Measurements from ENCODE around the gene PGAP6. TPM values are rescaled to one million over a fixed set of nuclear protein-coding genes. Genes with fewer than 3 reads are reported as not detected.

PGAP6 gene
- total and polyA plus RNA-seq, 9 of the 15 experiments (the other 6 are each of a cell fraction or from before 2014, with no cell fraction given): 0.45 to 50.2 (median 39.3) TPM

DNA sequence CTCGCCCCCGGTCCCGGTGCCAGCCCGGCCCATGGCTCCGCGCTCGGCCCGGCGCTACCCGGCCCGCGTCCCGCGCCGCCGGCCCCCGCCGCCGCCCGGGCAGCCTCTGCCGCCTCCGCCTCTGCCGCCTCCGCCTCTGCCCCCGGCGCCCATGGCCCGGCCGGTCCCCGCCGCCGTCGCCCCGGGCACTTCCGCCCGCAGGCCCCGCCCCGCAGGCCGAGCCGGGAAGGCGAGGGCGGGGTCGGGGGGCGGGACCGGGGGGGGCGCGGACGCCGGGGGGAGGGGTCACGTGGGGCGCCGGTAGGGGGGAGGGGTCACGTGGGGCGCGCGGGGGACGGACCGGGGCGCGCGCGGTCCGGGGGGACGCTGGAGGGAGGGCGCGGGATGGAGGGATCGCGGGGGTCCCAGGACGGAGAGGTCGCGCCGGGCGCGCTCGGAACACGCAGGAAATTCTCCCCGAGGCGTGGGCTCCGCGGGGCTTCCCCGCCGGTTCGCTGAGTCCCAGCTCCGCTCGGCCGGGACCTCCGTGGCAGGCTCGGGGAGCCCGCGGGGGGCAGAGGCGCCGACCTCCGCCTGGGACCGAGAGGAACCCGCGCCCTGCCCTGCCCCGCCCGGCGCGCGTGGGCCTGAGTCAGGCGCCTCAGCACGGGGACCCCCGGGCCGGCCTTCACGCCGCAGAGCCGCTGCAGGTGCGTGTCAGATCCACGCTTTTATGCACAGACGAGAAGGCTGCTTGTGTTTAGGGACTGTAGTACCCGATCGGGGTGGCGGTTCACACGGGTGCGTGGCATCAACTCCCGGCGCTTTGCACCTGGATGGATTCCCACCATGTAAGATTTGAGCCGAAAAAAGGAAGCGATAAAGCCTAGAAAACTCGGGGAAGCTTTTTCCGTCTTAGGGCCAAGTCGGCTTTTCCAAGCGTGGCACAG lies at the start of gene PGAP6 (continued):
- TF ChIP-seq, protein P1, sequence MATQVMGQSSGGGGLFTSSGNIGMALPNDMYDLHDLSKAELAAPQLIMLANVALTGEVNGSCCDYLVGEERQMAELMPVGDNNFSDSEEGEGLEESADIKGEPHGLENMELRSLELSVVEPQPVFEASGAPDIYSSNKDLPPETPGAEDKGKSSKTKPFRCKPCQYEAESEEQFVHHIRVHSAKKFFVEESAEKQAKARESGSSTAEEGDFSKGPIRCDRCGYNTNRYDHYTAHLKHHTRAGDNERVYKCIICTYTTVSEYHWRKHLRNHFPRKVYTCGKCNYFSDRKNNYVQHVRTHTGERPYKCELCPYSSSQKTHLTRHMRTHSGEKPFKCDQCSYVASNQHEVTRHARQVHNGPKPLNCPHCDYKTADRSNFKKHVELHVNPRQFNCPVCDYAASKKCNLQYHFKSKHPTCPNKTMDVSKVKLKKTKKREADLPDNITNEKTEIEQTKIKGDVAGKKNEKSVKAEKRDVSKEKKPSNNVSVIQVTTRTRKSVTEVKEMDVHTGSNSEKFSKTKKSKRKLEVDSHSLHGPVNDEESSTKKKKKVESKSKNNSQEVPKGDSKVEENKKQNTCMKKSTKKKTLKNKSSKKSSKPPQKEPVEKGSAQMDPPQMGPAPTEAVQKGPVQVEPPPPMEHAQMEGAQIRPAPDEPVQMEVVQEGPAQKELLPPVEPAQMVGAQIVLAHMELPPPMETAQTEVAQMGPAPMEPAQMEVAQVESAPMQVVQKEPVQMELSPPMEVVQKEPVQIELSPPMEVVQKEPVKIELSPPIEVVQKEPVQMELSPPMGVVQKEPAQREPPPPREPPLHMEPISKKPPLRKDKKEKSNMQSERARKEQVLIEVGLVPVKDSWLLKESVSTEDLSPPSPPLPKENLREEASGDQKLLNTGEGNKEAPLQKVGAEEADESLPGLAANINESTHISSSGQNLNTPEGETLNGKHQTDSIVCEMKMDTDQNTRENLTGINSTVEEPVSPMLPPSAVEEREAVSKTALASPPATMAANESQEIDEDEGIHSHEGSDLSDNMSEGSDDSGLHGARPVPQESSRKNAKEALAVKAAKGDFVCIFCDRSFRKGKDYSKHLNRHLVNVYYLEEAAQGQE (IDR thresholded peaks at IDR 0.05; ENCODE audit: borderline replicate concordance): no peak
- TF ChIP-seq, protein P1 (CRISPR knock-in tag; IDR thresholded peaks at IDR 0.05; ENCODE audit: low read depth): 0 out of 2 replicates have a peak, but pooled peaks have one; percentile 32
- 0 out of 2 replicates have a peak, but pooled peaks have one; percentile 26 for TF ChIP-seq EGR1 (conservative IDR thresholded peaks at IDR 0.05)
- TF ChIP-seq, protein P2, sequence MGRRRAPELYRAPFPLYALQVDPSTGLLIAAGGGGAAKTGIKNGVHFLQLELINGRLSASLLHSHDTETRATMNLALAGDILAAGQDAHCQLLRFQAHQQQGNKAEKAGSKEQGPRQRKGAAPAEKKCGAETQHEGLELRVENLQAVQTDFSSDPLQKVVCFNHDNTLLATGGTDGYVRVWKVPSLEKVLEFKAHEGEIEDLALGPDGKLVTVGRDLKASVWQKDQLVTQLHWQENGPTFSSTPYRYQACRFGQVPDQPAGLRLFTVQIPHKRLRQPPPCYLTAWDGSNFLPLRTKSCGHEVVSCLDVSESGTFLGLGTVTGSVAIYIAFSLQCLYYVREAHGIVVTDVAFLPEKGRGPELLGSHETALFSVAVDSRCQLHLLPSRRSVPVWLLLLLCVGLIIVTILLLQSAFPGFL (CRISPR knock-in tag; IDR thresholded peaks at IDR 0.05): no peak
- no peak for TF ChIP-seq HSF4 (CRISPR knock-in tag; IDR thresholded peaks at IDR 0.05; ENCODE audit: borderline replicate concordance)
- TF ChIP-seq MAZ (CRISPR knock-in tag; conservative IDR thresholded peaks at IDR 0.05 in 1 of 2, IDR thresholded peaks at IDR 0.05 in 1 of 2): peak; percentile 51 to 76; a peak in 3 of 4 replicates
- TF ChIP-seq TEAD1 (CRISPR knock-in tag; IDR thresholded peaks at IDR 0.05): peak in 1 of 2 experiments; percentile 52; a peak in 1 of 4 replicates
- TF ChIP-seq ZNF140 (CRISPR knock-in tag; IDR thresholded peaks at IDR 0.05): no peak
- TF ChIP-seq MTA3 (IDR thresholded peaks at IDR 0.05; ENCODE audit: borderline replicate concordance): peak; percentile 65; the same call in 1 of the 2 replicates
- TF ChIP-seq RB1 (IDR thresholded peaks at IDR 0.05; ENCODE audit: low read depth): peak; percentile 27; the same call in 1 of the 2 replicates
- TF ChIP-seq BHLHE40 (IDR thresholded peaks at IDR 0.05; ENCODE audit: low read length): 0 out of 2 replicates have a peak, but pooled peaks have one; percentile 7
- TF ChIP-seq TAF1 (IDR thresholded peaks at IDR 0.05; ENCODE audit: control insufficient read depth, extremely low read depth, insufficient read depth, low read length, severe bottlenecking): peak; percentile 53
- TF ChIP-seq, protein P3, sequence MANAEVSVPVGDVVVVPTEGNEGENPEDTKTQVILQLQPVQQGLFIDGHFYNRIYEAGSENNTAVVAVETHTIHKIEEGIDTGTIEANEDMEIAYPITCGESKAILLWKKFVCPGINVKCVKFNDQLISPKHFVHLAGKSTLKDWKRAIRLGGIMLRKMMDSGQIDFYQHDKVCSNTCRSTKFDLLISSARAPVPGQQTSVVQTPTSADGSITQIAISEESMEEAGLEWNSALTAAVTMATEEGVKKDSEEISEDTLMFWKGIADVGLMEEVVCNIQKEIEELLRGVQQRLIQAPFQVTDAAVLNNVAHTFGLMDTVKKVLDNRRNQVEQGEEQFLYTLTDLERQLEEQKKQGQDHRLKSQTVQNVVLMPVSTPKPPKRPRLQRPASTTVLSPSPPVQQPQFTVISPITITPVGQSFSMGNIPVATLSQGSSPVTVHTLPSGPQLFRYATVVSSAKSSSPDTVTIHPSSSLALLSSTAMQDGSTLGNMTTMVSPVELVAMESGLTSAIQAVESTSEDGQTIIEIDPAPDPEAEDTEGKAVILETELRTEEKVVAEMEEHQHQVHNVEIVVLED (CRISPR knock-in tag; IDR thresholded peaks at IDR 0.05): 0 out of 2 replicates have a peak, but pooled peaks have one; percentile 44
- TF ChIP-seq CXXC5 (CRISPR knock-in tag; IDR thresholded peaks at IDR 0.05): peak; percentile 46; the same call in 1 of the 2 replicates
- peak; percentile 62; the same call in 1 of the 2 replicates for TF ChIP-seq ZBTB7A (IDR thresholded peaks at IDR 0.05; ENCODE audit: borderline replicate concordance, control insufficient read depth, low read depth, low read length)

Measured in K562 (cell line).